ENCODE results near the gene CRYL1. TPM values are rescaled to one million over a fixed set of nuclear protein-coding genes. Genes with fewer than 3 reads are reported as not detected.

CRYL1 gene
- total and polyA plus RNA-seq, 2 of the 4 experiments (the other 2 are of a cell fraction) = 11.7 to 16.4 TPM

DNA sequence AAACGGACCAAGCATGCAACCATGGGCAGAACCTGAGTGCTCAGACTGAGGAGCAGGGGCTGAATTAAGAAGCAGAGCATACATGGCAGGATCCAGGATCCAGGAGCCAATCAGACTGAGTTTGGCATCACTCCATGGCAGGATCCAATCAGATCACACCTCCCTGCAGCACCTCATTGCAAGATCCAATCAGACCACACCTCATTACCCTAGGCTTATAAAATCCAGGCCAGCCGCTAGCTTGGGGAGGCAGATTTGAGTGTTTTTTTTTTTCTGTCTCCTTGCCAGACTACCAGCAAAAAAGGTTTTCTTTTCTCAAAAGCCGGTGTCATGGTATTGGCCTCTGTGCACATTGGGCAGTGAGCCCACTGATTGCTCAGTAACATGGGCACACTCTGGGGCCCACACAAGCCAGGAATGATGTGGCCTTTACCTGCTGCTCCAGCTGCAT, 165.6 kb downstream of the CRYL1 start:
- TF ChIP-seq BHLHE40 (IDR thresholded peaks at IDR 0.05; ENCODE audit: low read depth, low read length) (no peak), POLR2A (IDR thresholded peaks at IDR 0.05; ENCODE audit: low read depth, low read length) (no peak), CHD1 (IDR thresholded peaks at IDR 0.05; ENCODE audit: low read depth, low read length) (no peak), RAD21 (IDR thresholded peaks at IDR 0.05; ENCODE audit: low read length) (no peak), MXI1 (IDR thresholded peaks at IDR 0.05; ENCODE audit: borderline replicate concordance, low read depth, low read length) (no peak), MAFK (IDR thresholded peaks at IDR 0.05; ENCODE audit: low read depth, low read length) (no peak), RFX5 (IDR thresholded peaks at IDR 0.05; ENCODE audit: low read depth, low read length) (no peak), CEBPB (IDR thresholded peaks at IDR 0.05; ENCODE audit: low read depth, low read length) (no peak)
- TF ChIP-seq, protein P1, sequence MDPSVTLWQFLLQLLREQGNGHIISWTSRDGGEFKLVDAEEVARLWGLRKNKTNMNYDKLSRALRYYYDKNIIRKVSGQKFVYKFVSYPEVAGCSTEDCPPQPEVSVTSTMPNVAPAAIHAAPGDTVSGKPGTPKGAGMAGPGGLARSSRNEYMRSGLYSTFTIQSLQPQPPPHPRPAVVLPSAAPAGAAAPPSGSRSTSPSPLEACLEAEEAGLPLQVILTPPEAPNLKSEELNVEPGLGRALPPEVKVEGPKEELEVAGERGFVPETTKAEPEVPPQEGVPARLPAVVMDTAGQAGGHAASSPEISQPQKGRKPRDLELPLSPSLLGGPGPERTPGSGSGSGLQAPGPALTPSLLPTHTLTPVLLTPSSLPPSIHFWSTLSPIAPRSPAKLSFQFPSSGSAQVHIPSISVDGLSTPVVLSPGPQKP (IDR thresholded peaks at IDR 0.05; ENCODE audit: borderline replicate concordance, low read depth, low read length) = no peak
- TF ChIP-seq, protein P2, sequence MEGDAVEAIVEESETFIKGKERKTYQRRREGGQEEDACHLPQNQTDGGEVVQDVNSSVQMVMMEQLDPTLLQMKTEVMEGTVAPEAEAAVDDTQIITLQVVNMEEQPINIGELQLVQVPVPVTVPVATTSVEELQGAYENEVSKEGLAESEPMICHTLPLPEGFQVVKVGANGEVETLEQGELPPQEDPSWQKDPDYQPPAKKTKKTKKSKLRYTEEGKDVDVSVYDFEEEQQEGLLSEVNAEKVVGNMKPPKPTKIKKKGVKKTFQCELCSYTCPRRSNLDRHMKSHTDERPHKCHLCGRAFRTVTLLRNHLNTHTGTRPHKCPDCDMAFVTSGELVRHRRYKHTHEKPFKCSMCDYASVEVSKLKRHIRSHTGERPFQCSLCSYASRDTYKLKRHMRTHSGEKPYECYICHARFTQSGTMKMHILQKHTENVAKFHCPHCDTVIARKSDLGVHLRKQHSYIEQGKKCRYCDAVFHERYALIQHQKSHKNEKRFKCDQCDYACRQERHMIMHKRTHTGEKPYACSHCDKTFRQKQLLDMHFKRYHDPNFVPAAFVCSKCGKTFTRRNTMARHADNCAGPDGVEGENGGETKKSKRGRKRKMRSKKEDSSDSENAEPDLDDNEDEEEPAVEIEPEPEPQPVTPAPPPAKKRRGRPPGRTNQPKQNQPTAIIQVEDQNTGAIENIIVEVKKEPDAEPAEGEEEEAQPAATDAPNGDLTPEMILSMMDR (conservative IDR thresholded peaks at IDR 0.05; ENCODE audit: low read depth, low read length) = no peak
- TF ChIP-seq, protein P3, sequence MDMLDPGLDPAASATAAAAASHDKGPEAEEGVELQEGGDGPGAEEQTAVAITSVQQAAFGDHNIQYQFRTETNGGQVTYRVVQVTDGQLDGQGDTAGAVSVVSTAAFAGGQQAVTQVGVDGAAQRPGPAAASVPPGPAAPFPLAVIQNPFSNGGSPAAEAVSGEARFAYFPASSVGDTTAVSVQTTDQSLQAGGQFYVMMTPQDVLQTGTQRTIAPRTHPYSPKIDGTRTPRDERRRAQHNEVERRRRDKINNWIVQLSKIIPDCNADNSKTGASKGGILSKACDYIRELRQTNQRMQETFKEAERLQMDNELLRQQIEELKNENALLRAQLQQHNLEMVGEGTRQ (IDR thresholded peaks at IDR 0.05; ENCODE audit: low read depth, low read length) = no peak
- intact Hi-C loops (cut with micrococcal nuclease) = no loop called here
- no peaks in the 10 kb centered on the region for H3K36me3 ChIP-seq (ENCODE audit: control insufficient read depth, insufficient read depth, low read length)
- 0 out of 2 replicates have a peak overlapping the region, but pooled peaks have one; percentile 18 for H4K5ac ChIP-seq (ENCODE audit: low read depth, low read length)
- no peak overlapping the region for H3K56ac ChIP-seq (ENCODE audit: extremely low read depth, insufficient read depth, low read length)
- peak; percentile 43 for DNase-seq
- no peak overlapping the region for H3K18ac ChIP-seq (ENCODE audit: low read depth, low read length)
- peaks cover 16% of the 10 kb centered on the region for H3K9me1 ChIP-seq (ENCODE audit: insufficient read depth, low read length)
- peak overlapping the region; percentile 89 for H4K91ac ChIP-seq (ENCODE audit: insufficient read depth, low read depth, low read length)
- no peak overlapping the region for H3K23ac ChIP-seq (ENCODE audit: low read depth, low read length)
- ATAC-seq (ENCODE audit: low read depth) = no peak
- POLR2A ChIA-PET (ENCODE audit: unreplicated experiment) = no interaction called here
- H3K79me1 ChIP-seq (ENCODE audit: low read depth in 1 of 2, low read length in 2 of 2) = no peaks in the 10 kb centered on the region
- H4K8ac ChIP-seq (ENCODE audit: low read depth in 2 of 2, low read length in 2 of 2) = peak overlapping the region; percentile 33 to 78; a peak in 3 of 4 replicates
- no peak overlapping the region for H3K4me3 ChIP-seq (ENCODE audit: insufficient read depth, low read depth, low read length)
- peak overlapping the region; percentile 61 for H3K14ac ChIP-seq (replicated peaks; ENCODE audit: low read depth, low read length)
- peak overlapping the region; percentile 92 for H2BK15ac ChIP-seq (ENCODE audit: low read depth, low read length)
- H3K4me2 ChIP-seq (ENCODE audit: low read depth, low read length) = no peak overlapping the region
- no peaks in the 10 kb centered on the region for H4K20me1 ChIP-seq (ENCODE audit: insufficient read depth, low read length)
- in situ Hi-C loops (cut with MboI; ENCODE audit: low sequenced_read_pairs) = no loop called here
- CTCF ChIA-PET = interaction anchor here (0.6 to 0.9 kb wide), 4 partner anchors 48 to 769 kb away, joined by 3 to 4 read pairs (median 3); no protein-coding TSS in a partner anchor
- H3K27ac ChIP-seq (ENCODE audit: insufficient read depth, low read length) = no peak overlapping the region; the same call in 1 of the 2 replicates
- peak overlapping the region; percentile 94 for H2BK120ac ChIP-seq (ENCODE audit: low read depth, low read length)
- H2AK5ac ChIP-seq (ENCODE audit: low read depth, low read length) = peak overlapping the region; percentile 73
- H2BK5ac ChIP-seq (ENCODE audit: low read depth, low read length, poor library complexity, severe bottlenecking) = no peak overlapping the region
- H2AFZ ChIP-seq (replicated peaks; ENCODE audit: low read length, poor library complexity) = peak overlapping the region; percentile 1
- H3K4me1 ChIP-seq (ENCODE audit: control insufficient read depth, insufficient read depth, low read length) = peaks cover 5% of the 10 kb centered on the region
- no peaks in the 10 kb centered on the region for H3K9me3 ChIP-seq (ENCODE audit: control insufficient read depth, insufficient read depth, low read length)
- H3K4ac ChIP-seq (ENCODE audit: low read depth, low read length) = peak overlapping the region; percentile 88
- no peak overlapping the region for H3K9ac ChIP-seq (ENCODE audit: low read depth, low read length)
- H3K27me3 ChIP-seq (ENCODE audit: control insufficient read depth, insufficient read depth, low read length) = peaks cover 2% of the 10 kb centered on the region
- no TSS peak for BruUV-seq (replicated peaks)
- WGBS, 2 experiments (ENCODE audit: extremely low coverage in 2 of 2, insufficient read length in 1 of 2) = 80% methylated on average over 1 of the region's 3 CpGs; no CpG with 5 or more reads in 1 of the 2 experiments
- peak overlapping the region; percentile 95 for H2BK20ac ChIP-seq (ENCODE audit: low read depth, low read length)
- dilution Hi-C loops (cut with HindIII; ENCODE audit: low sequenced_read_pairs, unreplicated experiment) = no loop called here
- peak overlapping the region; percentile 18 for H2AK9ac ChIP-seq (replicated peaks; ENCODE audit: low read depth, low read length, poor library complexity)
